HEK293 (cell line): Measurements from ENCODE around the gene KDR.

ENCODE experiments used
- ZFP37 ChIP-seq: fragments of 450-650 bp; formaldehyde crosslinking; IDR thresholded peaks from 2 replicates; pipeline ENCODE4 v1.5.1; 2016; ENCODE audit warnings: missing biosample characterization, missing genetic modification characterization
- ZNF274 ChIP-seq, 2 experiments: fragments of 200-500 bp in 1 of 2; fragments of 450-650 bp in 1 of 2; sonication (Bioruptor generic) in 1 of 2; formaldehyde crosslinking in 1 of 2; IDR thresholded peaks; 2 replicates each; pipeline versions ENCODE4 v1.5.1 to v1.6.1; 2014 to 2016; ENCODE audit warnings: borderline replicate concordance in 1 of 2, inconsistent platforms in 1 of 2, low read length in 1 of 2, missing biosample characterization in 1 of 2, missing genetic modification characterization in 1 of 2
- ZNF624 ChIP-seq: fragments of 450-650 bp; formaldehyde crosslinking; IDR thresholded peaks from 2 replicates; pipeline ENCODE4 v1.5.1; 2017; ENCODE audit warnings: missing biosample characterization, missing genetic modification characterization
- TF ChIP-seq, protein P1 (sequence below): fragments of 450-650 bp; formaldehyde crosslinking; IDR thresholded peaks from 2 replicates; pipeline ENCODE4 v1.5.1; 2017; ENCODE audit warnings: missing biosample characterization, missing genetic modification characterization
- TF ChIP-seq, protein P2 (sequence below): fragments of 450-650 bp; formaldehyde crosslinking; IDR thresholded peaks from 2 replicates; pipeline ENCODE4 v1.5.1; 2016; ENCODE audit warnings: missing biosample characterization, missing genetic modification characterization, low read depth
- TF ChIP-seq, protein P3 (sequence below): fragments of 450-650 bp; formaldehyde crosslinking; IDR thresholded peaks from 2 replicates; pipeline ENCODE4 v1.5.1; 2016; ENCODE audit warnings: missing biosample characterization, missing genetic modification characterization

DNA sequence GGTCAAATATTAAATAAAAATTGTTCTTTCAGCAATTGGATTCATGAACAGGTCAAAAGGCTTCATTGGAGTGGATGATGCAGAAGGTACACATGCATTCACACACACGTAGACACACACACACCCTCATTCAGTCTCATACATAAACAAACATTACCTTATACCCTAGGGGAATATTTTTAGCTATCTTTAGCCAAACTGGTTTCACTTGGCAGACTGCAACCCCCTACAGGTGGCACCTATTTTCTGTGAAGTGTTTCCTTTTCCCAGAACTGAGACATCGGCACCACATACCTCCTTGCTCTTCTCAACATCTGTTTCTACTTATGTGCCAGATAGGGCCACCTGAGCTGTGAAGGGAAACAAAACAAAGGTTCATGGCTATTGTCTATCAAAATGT, 18.5 kb upstream of the KDR start:
- TF ChIP-seq ZNF274 (IDR thresholded peaks at IDR 0.05; ENCODE audit: low read length) (no peak), ZNF274 (tag by site-specific recombination; IDR thresholded peaks at IDR 0.05; ENCODE audit: borderline replicate concordance) (no peak), ZFP37 (no peak), ZNF624 (no peak)
- TF ChIP-seq, protein P1, sequence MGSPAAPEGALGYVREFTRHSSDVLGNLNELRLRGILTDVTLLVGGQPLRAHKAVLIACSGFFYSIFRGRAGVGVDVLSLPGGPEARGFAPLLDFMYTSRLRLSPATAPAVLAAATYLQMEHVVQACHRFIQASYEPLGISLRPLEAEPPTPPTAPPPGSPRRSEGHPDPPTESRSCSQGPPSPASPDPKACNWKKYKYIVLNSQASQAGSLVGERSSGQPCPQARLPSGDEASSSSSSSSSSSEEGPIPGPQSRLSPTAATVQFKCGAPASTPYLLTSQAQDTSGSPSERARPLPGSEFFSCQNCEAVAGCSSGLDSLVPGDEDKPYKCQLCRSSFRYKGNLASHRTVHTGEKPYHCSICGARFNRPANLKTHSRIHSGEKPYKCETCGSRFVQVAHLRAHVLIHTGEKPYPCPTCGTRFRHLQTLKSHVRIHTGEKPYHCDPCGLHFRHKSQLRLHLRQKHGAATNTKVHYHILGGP (tag by site-specific recombination) = no peak
- TF ChIP-seq, protein P2, sequence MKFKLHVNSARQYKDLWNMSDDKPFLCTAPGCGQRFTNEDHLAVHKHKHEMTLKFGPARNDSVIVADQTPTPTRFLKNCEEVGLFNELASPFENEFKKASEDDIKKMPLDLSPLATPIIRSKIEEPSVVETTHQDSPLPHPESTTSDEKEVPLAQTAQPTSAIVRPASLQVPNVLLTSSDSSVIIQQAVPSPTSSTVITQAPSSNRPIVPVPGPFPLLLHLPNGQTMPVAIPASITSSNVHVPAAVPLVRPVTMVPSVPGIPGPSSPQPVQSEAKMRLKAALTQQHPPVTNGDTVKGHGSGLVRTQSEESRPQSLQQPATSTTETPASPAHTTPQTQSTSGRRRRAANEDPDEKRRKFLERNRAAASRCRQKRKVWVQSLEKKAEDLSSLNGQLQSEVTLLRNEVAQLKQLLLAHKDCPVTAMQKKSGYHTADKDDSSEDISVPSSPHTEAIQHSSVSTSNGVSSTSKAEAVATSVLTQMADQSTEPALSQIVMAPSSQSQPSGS = no peak
- TF ChIP-seq, protein P3, sequence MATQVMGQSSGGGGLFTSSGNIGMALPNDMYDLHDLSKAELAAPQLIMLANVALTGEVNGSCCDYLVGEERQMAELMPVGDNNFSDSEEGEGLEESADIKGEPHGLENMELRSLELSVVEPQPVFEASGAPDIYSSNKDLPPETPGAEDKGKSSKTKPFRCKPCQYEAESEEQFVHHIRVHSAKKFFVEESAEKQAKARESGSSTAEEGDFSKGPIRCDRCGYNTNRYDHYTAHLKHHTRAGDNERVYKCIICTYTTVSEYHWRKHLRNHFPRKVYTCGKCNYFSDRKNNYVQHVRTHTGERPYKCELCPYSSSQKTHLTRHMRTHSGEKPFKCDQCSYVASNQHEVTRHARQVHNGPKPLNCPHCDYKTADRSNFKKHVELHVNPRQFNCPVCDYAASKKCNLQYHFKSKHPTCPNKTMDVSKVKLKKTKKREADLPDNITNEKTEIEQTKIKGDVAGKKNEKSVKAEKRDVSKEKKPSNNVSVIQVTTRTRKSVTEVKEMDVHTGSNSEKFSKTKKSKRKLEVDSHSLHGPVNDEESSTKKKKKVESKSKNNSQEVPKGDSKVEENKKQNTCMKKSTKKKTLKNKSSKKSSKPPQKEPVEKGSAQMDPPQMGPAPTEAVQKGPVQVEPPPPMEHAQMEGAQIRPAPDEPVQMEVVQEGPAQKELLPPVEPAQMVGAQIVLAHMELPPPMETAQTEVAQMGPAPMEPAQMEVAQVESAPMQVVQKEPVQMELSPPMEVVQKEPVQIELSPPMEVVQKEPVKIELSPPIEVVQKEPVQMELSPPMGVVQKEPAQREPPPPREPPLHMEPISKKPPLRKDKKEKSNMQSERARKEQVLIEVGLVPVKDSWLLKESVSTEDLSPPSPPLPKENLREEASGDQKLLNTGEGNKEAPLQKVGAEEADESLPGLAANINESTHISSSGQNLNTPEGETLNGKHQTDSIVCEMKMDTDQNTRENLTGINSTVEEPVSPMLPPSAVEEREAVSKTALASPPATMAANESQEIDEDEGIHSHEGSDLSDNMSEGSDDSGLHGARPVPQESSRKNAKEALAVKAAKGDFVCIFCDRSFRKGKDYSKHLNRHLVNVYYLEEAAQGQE (tag by site-specific recombination) = no peak
